Cortex of kidney (tissue), 1 donor: ENCODE results near the gene WDR44.
"Not testable (repeated sequence)": the region's sequence is repeated elsewhere in the genome, so short reads cannot be mapped to it uniquely, and the experiment has no call there.

Source experiments
- DNase-seq: peaks from one replicate; lab custom pipeline; 2025; lab: John Stamatoyannopoulos, UW

The WDR44 gene, protein sequence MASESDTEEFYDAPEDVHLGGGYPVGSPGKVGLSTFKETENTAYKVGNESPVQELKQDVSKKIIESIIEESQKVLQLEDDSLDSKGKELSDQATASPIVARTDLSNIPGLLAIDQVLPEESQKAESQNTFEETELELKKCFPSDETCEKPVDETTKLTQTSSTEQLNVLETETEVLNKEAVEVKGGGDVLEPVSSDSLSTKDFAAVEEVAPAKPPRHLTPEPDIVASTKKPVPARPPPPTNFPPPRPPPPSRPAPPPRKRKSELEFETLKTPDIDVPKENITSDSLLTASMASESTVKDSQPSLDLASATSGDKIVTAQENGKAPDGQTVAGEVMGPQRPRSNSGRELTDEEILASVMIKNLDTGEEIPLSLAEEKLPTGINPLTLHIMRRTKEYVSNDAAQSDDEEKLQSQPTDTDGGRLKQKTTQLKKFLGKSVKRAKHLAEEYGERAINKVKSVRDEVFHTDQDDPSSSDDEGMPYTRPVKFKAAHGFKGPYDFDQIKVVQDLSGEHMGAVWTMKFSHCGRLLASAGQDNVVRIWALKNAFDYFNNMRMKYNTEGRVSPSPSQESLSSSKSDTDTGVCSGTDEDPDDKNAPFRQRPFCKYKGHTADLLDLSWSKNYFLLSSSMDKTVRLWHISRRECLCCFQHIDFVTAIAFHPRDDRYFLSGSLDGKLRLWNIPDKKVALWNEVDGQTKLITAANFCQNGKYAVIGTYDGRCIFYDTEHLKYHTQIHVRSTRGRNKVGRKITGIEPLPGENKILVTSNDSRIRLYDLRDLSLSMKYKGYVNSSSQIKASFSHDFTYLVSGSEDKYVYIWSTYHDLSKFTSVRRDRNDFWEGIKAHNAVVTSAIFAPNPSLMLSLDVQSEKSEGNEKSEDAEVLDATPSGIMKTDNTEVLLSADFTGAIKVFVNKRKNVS

DNA sequence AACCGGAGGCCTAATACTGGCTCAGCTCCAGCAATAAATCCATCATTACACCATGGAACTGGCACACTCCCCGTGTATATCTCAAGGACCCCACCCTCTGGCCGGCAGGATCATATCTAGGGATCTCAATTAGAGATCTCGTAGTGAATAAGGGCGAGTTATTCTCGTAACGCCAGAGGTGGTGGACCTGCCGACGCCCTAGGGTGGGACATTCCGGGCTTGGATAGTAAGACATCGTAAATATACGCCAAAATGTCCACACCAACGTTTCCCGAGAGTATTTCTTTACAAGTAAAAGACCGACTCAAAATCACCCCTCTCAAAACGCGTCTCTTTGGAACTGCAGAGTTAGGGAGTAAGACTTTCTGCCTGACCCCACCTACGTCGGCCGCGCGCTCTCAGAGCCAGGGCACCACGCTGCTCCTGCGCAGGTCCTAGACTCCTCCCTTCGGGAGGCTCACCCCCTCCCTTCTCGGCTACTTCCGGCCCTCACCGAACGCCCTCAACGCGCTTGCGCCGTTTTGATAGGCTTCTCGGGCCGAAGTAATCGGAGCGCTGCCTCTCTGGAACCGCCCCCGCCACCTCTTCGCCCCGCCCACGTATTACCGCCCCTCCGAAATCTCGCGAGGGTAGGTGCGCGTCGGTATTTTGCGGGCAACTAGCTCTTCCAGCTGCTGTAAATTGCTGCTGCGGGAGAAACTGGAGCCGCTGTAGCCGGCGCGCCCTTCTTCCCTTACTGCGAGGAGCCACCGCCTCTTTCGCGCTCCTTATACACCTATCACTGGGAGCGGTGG, at the start of gene WDR44:
Gene WDR44, plus strand, starts transcription at position 643 of the 794 bp plus-strand sequence. CDS start 398 bp downstream, outside the sequence.
- peak; percentile 13 for DNase-seq

DNA sequence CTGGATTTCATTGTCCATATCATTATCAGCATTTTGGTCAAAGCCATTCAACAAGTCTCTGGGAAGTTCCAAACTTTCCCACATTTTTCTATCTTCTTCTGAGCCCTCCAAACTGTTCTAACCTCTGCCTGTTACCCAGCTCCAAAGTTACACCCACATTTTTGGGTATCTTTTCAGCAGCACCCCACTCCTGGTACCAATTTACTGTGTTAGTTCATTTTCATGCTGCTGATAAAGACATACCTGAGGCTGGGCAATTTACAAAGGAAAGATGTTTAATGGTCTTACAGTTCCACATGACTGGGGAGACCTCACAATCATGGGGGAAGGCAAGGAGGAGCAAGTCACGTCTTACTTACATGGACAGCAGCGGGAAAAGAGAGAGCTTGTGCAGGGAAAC, 40.1 kb upstream of the WDR44 start:
- DNase-seq = not testable (repeated sequence)

DNA sequence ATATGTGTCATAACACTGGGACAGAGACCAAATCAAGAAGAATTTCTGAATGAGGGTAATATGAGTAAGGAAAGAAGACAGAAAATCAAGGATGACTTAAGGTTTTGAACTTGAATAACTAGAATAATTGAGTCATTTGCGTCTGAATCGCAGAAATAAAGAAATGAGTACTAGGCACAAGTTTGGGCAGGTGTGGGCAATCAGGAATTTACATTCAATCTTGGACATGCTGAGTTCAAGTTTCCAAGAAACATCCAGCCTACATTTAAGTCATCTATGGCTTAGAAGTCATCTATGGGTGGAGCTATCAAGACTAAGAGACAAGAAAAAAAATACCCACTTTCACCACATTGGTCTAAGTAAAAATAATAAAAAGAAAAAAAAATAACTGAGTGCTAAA, 30.4 kb upstream of the WDR44 start:
- no peak for DNase-seq

DNA sequence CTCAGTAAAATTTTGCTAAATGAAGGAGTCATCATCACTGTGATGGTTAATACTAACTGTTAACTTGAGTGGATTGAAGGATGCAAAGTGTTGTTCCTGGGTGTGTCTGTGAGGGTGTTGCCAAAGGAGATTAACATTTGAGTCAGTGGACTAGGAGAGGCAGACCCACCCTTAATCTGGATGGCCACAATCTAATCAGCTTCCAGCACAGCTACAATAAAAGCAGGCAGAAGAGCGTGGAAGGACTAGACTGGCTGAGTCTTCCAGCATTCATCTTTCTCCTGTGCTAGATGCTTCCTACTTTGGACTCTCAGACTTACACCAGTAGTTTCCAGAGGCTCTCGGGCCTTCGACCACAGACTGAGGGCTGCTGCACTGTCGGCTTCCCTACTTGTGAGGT, 21.3 kb upstream of the WDR44 start:
- no peak for DNase-seq

- no peak for DNase-seq
Measured at GRCh38 chrX:118325453-118325852, 20.5 kb upstream of the WDR44 start.

GRCh38 chrX:118329175-118329574, 16.7 kb upstream of the WDR44 start:
- no peak for DNase-seq

GRCh38 chrX:118337687-118338086, 8.2 kb upstream of the WDR44 start:
- no peak for DNase-seq

DNA sequence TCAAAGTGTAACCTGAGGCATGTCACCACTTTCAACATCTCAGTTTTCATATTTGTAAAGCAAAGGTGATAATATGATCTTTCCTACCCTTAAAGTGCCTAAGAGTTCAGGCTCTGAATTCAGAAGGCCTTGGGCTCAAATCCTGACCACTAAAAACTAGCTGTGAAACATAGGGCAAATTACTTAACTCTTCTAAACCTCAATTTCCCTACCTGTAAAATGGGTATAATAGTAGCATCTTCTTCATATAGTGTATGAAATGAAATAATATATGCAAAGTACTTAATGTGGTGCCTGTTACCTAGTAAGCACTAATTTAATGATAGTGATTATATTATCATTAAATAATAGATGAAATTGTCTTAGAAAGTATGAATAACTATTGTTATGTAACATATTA, 7.0 kb upstream of the WDR44 start:
- no peak for DNase-seq

DNA sequence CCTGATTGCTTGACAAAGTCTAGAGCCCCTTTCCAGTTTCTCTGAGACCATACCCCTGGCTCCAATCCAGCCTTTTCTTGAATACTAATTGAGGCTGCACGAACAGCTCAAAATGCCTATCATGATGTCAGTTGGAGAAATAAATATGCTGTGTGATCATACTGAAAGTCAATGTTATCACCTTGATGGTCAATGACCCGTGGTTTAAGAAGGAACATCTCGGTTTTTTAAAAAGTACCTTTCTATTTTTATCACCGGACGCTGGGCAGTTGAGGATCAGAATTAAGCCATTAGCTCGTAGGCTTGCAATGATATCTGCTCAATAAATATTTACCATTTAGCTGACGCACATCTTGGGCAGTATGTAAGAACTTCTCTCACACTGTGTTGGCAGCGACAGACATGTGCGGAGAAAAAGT, 852 bp upstream of the WDR44 start:
- no peak for DNase-seq

- DNase-seq = no peak
Measured at GRCh38 chrX:118346258-118347094, 570 bp downstream of the WDR44 start.

DNA sequence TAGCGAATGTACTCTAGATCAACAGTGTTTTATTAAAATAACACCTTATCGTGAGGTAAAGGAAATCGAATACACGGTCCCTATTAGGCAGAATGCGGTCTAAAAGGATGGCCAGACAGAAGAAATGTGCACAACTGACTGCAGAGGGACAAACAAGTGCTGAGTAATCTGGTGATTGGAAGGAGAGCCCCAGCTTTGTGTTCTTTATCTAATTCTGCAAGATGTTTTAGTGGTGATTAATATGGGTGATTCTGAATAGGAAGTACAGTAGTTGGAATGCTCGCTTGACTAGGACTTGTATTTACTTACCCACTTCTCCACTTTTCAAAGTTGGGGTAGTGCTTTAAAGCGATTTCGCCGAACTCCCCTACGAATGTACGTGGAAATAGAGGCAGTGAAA, 1.2 kb downstream of the WDR44 start:
- DNase-seq = no peak

GRCh38 chrX:118347736-118348135, 1.8 kb downstream of the WDR44 start:
- DNase-seq = no peak

GRCh38 chrX:118348186-118348810, 2.4 kb downstream of the WDR44 start:
- no peak for DNase-seq

- no peak for DNase-seq
Measured at GRCh38 chrX:118349188-118349587, 3.3 kb downstream of the WDR44 start.

DNA sequence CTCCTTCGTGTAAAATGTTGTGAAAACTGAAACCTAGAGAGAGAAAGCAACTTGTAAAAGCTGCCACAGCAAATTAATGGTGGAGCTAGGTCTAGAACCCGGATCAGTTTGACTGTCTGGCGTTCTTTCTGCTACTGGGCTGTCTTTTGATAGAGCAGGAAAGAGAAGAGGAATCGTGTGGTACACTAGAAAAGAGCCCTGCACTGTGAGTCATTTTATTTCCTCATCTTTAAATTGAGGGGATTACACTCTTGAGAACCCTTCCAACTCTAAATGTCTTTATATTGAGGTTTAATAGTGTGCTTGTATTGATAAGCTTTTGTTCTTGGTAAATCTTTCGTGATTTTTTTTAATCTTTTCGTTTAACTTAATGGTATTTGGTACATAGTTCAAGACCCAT, 4.3 kb downstream of the WDR44 start:
- DNase-seq = no peak

GRCh38 chrX:118350706-118351105, 4.8 kb downstream of the WDR44 start:
- DNase-seq = no peak

- no peak for DNase-seq
Measured at GRCh38 chrX:118352566-118352965, 6.7 kb downstream of the WDR44 start.

- DNase-seq = no peak
Measured at GRCh38 chrX:118353081-118353850, 7.4 kb downstream of the WDR44 start.

- DNase-seq = no peak
Measured at GRCh38 chrX:118355225-118355920, 9.5 kb downstream of the WDR44 start.
